Left lung (tissue), 10 donors: Measurements from ENCODE around the gene CD200R1. TPM values are rescaled to one million over a fixed set of nuclear protein-coding genes. Genes with fewer than 3 reads are reported as not detected.
A peak's percentile ranks its signal among the peaks of the same experiment; 100 is the strongest.

Experiments used
- ATAC-seq: fragments of 200-7000 bp; cut with Tn5 transposase; one replicate; pipeline ENCODE4 v1.9.1; 2020; ENCODE audit warnings: moderate library complexity
- DNase-seq, 4 donors: peaks; one replicate each; pipeline ENCODE4 v3.0.0-alpha.2; 2013 to 2020
- H3K27ac ChIP-seq, 2 donors: fragments of 200-600 bp; sonication (generic) in 1 of 2; one replicate each; pipeline versions ENCODE4 v1.5.0 to v1.8.0; 2020 to 2021
- H3K27me3 ChIP-seq, 2 donors: fragments of 200-600 bp; sonication (generic) in 1 of 2; one replicate each; pipeline versions ENCODE4 v1.5.0 to v1.8.0; 2020 to 2021
- H3K36me3 ChIP-seq, 2 donors: fragments of 200-600 bp; sonication (generic) in 1 of 2; one replicate each; pipeline versions ENCODE4 v1.5.0 to v1.8.0; 2020 to 2021
- H3K4me1 ChIP-seq, 2 donors: fragments of 200-600 bp; one replicate each; pipeline ENCODE4 v1.8.0; 2021
- H3K4me3 ChIP-seq, 2 donors: fragments of 200-600 bp; sonication (generic) in 1 of 2; one replicate each; pipeline versions ENCODE4 v1.5.0 to v1.8.0; 2020 to 2021; ENCODE audit warnings: mild to moderate bottlenecking in 1 of 2
- H3K9me3 ChIP-seq, 2 donors: fragments of 200-600 bp; sonication (generic) in 1 of 2; one replicate each; pipeline versions ENCODE4 v1.5.0 to v1.8.0; 2020 to 2021
- intact Hi-C, 2 donors: fragments of 100-400 bp; cut with DNase I; formaldehyde crosslinking; loops; one replicate each; pipeline versions ENCODE4 v1.11.2 to v1.14.2; 2022
- polyA plus RNA-seq, 6 donors: library from polyadenylated mRNA; unstranded; fragments of 120-200 nt; gene quantifications; one replicate each; pipeline ENCODE4 v1.2.1, GENCODE V29; 2013; ENCODE audit not compliant: insufficient read length in 6 of 6
- total RNA-seq, 2 donors: library from RNA; stranded (reverse); fragmentation: NEBNext Ultra II Directional; extraction: Animal tissue kit (Norgen Biotek cat#: 25700); gene quantifications; one replicate each; pipeline ENCODE4 v1.2.1, GENCODE V29; 2021
- TF ChIP-seq, protein P1 (sequence below), 2 donors: fragments of 200-600 bp; sonication (generic) in 1 of 2; IDR thresholded peaks; one replicate each; pipeline versions ENCODE4 v1.5.0 to v1.8.0; 2021; ENCODE audit warnings: antibody characterized with exemption in 2 of 2
- donor health status: DM: no; HTN: yes; CAD: no.
- donor health status: DM: no; HTN: no; CAD: no.

CD200R1 gene
- total and polyA plus RNA-seq, 8 donors = 1.2 to 3.5 (median 2.0) TPM

DNA sequence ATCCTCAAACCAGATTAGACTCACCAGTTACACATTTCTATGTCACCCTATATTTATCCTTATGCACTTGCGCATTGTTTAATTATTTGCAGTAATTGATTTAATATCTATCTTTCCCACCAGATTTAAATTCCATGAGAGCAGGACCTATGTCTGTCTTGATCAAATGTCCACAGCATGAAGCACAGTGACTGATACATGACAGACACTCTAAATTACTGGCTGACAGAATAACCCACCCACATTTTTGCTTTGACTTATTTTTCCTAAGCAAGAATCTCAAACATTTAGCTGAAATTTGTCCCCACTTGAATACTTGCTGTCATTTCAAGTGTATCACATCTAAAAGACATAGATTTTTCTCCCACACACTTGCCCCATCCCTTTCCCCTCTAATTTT is 7.5 kb downstream of the CD200R1 start:
- intact Hi-C loops = no loop called here
- no peak for DNase-seq
- Histone ChIP-seq H3K4me1 (peaks cover 0 to 45% of the 10 kb centered on the region in 2 donors), H3K36me3 (no peaks in the 10 kb centered on the region), H3K9me3 (peaks cover 0 to 18% of the 10 kb centered on the region in 2 donors), H3K27ac (peak overlapping the region in 1 of 2 donors; percentile 73), H3K27me3 (no peaks in the 10 kb centered on the region), H3K4me3 (no peak overlapping the region)
- ATAC-seq = no peak
- TF ChIP-seq, protein P1, sequence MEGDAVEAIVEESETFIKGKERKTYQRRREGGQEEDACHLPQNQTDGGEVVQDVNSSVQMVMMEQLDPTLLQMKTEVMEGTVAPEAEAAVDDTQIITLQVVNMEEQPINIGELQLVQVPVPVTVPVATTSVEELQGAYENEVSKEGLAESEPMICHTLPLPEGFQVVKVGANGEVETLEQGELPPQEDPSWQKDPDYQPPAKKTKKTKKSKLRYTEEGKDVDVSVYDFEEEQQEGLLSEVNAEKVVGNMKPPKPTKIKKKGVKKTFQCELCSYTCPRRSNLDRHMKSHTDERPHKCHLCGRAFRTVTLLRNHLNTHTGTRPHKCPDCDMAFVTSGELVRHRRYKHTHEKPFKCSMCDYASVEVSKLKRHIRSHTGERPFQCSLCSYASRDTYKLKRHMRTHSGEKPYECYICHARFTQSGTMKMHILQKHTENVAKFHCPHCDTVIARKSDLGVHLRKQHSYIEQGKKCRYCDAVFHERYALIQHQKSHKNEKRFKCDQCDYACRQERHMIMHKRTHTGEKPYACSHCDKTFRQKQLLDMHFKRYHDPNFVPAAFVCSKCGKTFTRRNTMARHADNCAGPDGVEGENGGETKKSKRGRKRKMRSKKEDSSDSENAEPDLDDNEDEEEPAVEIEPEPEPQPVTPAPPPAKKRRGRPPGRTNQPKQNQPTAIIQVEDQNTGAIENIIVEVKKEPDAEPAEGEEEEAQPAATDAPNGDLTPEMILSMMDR (IDR thresholded peaks at IDR 0.05) = no peak

DNA sequence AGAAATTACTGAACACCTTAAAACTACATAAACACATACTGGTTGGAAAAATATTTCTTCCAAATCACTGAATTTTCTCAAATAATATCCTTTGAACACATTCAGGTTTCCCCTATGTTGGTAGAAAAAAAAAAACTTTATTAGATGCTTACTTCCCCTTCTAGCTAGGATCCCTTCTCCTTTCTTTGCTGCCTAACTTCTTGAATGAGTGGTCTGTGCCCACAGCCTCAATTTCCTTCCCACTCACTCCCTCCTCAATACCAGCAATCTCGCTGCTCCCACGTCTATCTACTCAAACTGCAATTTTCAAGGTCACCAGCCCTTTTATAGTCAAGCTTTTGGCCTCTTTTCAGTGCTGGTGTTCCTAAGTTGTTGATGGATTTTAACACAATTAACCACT is 8.3 kb downstream of the CD200R1 start:
- Histone ChIP-seq H3K36me3 (no peaks in the 10 kb centered on the region), H3K9me3 (peaks cover 0 to 18% of the 10 kb centered on the region in 2 donors), H3K27me3 (no peaks in the 10 kb centered on the region), H3K4me1 (peaks cover 0 to 44% of the 10 kb centered on the region in 2 donors), H3K4me3 (no peak overlapping the region), H3K27ac (peak overlapping the region in 1 of 2 donors; percentile 73)
- intact Hi-C loops = no loop called here
- no peak for ATAC-seq
- no peak for DNase-seq
- TF ChIP-seq, protein P1 (IDR thresholded peaks at IDR 0.05) = no peak

DNA sequence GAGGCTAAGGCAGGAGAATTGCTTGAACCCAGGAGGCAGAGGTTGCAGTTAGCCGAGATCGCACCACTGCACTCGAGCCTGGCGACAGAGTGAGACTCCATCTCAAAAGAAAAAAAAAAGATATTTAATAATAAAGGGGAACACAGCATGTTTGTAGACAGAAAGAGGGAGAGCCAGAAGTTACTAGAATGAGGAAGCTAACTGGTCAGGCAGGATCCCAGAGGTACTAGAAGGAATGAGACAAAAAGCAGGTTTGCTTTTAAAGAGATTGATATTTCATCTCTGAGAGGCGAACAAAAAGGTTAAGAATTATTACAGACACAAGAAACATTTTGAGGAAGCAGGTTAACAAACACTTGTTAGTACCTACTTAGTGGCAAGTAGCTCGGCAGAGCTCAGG is 9.2 kb downstream of the CD200R1 start:
- ATAC-seq (no peak), DNase-seq (peak in 1 of 4 donors; percentile 37)
- TF ChIP-seq, protein P1 (IDR thresholded peaks at IDR 0.05) = no peak
- H3K4me1 ChIP-seq = peaks cover 0 to 44% of the 10 kb centered on the region in 2 donors
- H3K4me3 ChIP-seq = no peak overlapping the region
- intact Hi-C loops = no loop called here
- H3K36me3 ChIP-seq = no peaks in the 10 kb centered on the region
- H3K27me3 ChIP-seq = no peaks in the 10 kb centered on the region
- H3K9me3 ChIP-seq = peaks cover 0 to 18% of the 10 kb centered on the region in 2 donors
- H3K27ac ChIP-seq = peak overlapping the region in 1 of 2 donors; percentile 73

DNA sequence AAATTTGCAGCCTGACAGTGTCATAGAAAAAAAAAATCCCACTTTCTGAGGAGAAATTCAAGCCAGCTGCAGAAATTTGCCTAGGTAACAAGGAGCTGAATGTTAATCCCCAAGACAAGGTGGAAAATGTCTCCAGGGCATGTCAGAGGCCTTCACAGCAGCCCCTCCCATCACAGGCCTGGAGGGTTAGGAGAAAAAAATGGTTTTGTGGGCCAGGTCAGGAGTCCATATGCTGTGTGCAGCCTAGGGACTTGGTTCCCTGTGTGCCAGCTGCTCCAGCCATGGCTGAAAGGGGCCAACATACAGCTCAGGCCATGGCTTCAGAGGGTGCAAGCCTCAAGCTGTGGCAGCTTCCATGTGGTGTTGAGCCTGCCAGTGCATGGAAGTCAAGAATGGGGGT is 11.2 kb downstream of the CD200R1 start:
- TF ChIP-seq, protein P1 (IDR thresholded peaks at IDR 0.05) = no peak
- Histone ChIP-seq H3K9me3 (peaks cover 0 to 18% of the 10 kb centered on the region in 2 donors), H3K36me3 (no peaks in the 10 kb centered on the region), H3K4me3 (no peak overlapping the region), H3K27ac (no peak overlapping the region), H3K4me1 (peaks cover 0 to 41% of the 10 kb centered on the region in 2 donors), H3K27me3 (no peaks in the 10 kb centered on the region)
- ATAC-seq (no peak), DNase-seq (no peak)
- intact Hi-C loops = no loop called here

DNA sequence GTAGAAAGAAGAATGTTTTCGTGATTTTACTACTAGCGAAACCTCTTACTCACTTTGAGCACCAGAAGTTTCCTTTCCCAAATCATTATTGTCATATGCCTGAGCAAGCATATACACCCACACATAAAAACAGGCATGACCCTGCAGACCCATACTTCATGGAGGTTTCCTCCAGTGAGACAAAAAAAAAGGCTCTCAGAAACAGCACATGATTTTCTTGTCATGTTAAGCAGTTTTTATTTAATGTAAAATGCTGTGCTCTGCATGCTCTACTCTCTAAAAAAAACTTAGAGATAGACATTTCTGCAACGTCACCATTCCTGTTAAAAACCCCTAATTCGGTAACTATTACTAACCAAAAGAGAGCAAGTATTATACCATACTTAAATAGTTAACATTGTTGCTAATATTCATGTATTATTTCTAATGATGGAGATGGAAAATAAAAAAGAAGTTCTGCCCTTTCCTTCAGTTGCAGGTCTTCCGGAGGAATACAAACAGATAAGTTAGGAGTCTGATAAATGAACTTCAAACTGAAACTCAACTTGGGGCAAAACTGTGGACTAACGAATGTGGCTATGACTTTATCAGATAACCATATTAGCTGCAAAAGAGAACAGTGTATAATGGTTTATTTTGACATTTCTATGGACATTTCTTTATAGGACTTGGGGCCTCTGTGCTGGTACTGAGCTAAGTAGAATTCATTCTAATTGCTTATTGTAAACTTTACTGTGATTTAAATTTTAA is 15.9 kb downstream of the CD200R1 start:
- Histone ChIP-seq H3K4me1 (peaks cover 0 to 7% of the 10 kb centered on the region in 2 donors), H3K4me3 (no peak overlapping the region), H3K9me3 (peaks cover 0 to 14% of the 10 kb centered on the region in 2 donors), H3K27me3 (no peaks in the 10 kb centered on the region), H3K36me3 (no peaks in the 10 kb centered on the region), H3K27ac (no peak overlapping the region)
- intact Hi-C loops = no loop called here
- TF ChIP-seq, protein P1 (IDR thresholded peaks at IDR 0.05) = no peak
- ATAC-seq = no peak
- no peak for DNase-seq
